Vagina (tissue), 2 donors: ENCODE measurements around the gene IRX3. TPM values are rescaled to one million over a fixed set of nuclear protein-coding genes. Genes with fewer than 3 reads are reported as not detected.

Source experiments
- DNase-seq, 2 donors: peaks; one replicate each; pipeline ENCODE4 v3.0.0-alpha.2; 2017; ENCODE audit errors: extremely low spot score in 2 of 2
- H3K27ac ChIP-seq: fragments of 200-600 bp; sonication (generic); one replicate; pipeline ENCODE4 v1.5.1; 2019
- H3K27me3 ChIP-seq: fragments of 200-600 bp; sonication (generic); one replicate; pipeline ENCODE4 v1.5.1; 2019
- H3K36me3 ChIP-seq, 2 donors: fragments of 200-600 bp; sonication (generic); one replicate each; pipeline ENCODE4 v1.5.1; 2017 to 2019
- H3K4me1 ChIP-seq: fragments of 200-600 bp; sonication (generic); one replicate; pipeline ENCODE4 v1.5.1; 2019
- H3K4me3 ChIP-seq, 2 donors: fragments of 200-600 bp; sonication (generic); 1 replicate in 1 of 2; 2 replicates in 1 of 2; pipeline ENCODE4 v1.5.1; 2016 to 2019
- H3K9me3 ChIP-seq: fragments of 200-600 bp; sonication (generic); one replicate; pipeline ENCODE4 v1.5.1; 2019
- CTCF ChIP-seq, 3 experiments: fragments of 450-650 bp in 2 of 3; fragments of 200-600 bp in 1 of 3; sonication (generic) in 1 of 3; IDR thresholded peaks; one replicate each; pipeline ENCODE4 v1.5.1; 2017 to 2019; ENCODE audit warnings: antibody characterized with exemption in 3 of 3, mild to moderate bottlenecking in 2 of 3, moderate library complexity in 2 of 3
- POLR2A ChIP-seq, 2 donors: fragments of 450-650 bp; IDR thresholded peaks; one replicate each; pipeline ENCODE4 v1.6.1; 2017; ENCODE audit warnings: antibody characterized with exemption in 2 of 2, mild to moderate bottlenecking in 2 of 2, moderate library complexity in 2 of 2
- POLR2AphosphoS5 ChIP-seq, 2 donors: sonication (generic); formaldehyde crosslinking; IDR thresholded peaks; one replicate each; pipeline ENCODE4 v1.9.0; 2017; ENCODE audit warnings: antibody characterized with exemption in 2 of 2, mild to moderate bottlenecking in 2 of 2, low read depth in 1 of 2; ENCODE audit not compliant: insufficient read depth in 1 of 2
- intact Hi-C: fragments of 100-400 bp; cut with DNase I; formaldehyde crosslinking; loops from one replicate; pipeline ENCODE4 v1.15.1; 2023
- total RNA-seq: library from RNA; depleted of rRNA; stranded (reverse); fragments of >200 nt; gene quantifications from one replicate; pipeline ENCODE4 v1.2.3, GENCODE V29; 2016

Gene IRX3
- total RNA-seq, 1 donor from 2014 or later = 16.5 TPM

GRCh38 chr16:54236773-54237172, 49.8 kb downstream of the IRX3 start:
- peaks cover 10% of the 10 kb centered on the region for H3K4me1 ChIP-seq
- no peak overlapping the region for H3K27ac ChIP-seq
- no peaks in the 10 kb centered on the region for H3K27me3 ChIP-seq
- intact Hi-C loops = no loop called here
- DNase-seq = no peak
- no peaks in the 10 kb centered on the region for H3K36me3 ChIP-seq
- no peaks in the 10 kb centered on the region for H3K9me3 ChIP-seq
- TF ChIP-seq CTCF (IDR thresholded peaks at IDR 0.05) = no peak
- TF ChIP-seq POLR2A (IDR thresholded peaks at IDR 0.05) = no peak
- TF ChIP-seq POLR2AphosphoS5 (IDR thresholded peaks at IDR 0.05; ENCODE audit: insufficient read depth in 1 of 2, low read depth in 1 of 2) = no peak
- no peak overlapping the region for H3K4me3 ChIP-seq

DNA sequence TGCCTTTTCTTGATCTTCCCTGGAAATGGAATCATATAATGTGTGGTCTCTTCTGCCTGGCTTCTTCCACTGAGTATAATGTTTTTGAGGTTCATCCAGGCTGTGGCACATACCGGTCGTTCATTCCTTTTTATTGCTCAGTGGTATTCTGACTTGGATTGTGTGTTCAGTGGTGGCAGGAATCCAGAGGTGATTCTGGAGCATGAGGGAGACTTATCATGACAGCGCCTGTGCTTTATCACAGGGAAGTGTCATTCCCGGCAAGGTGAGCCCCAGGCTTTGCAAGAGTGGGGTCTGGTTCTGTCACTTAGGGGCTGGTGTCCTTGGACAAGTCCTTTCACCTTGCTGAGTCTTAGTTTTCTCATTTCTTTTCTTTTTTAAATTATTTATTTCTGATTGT, 53.0 kb downstream of the IRX3 start:
- TF ChIP-seq POLR2AphosphoS5 (IDR thresholded peaks at IDR 0.05; ENCODE audit: insufficient read depth in 1 of 2, low read depth in 1 of 2) (no peak), POLR2A (IDR thresholded peaks at IDR 0.05) (no peak), CTCF (IDR thresholded peaks at IDR 0.05) (no peak)
- no peaks in the 10 kb centered on the region for H3K9me3 ChIP-seq
- no peak for DNase-seq
- no peaks in the 10 kb centered on the region for H3K4me1 ChIP-seq
- H3K4me3 ChIP-seq = no peak overlapping the region
- intact Hi-C loops = no loop called here
- H3K36me3 ChIP-seq = no peaks in the 10 kb centered on the region
- no peaks in the 10 kb centered on the region for H3K27me3 ChIP-seq
- H3K27ac ChIP-seq = no peak overlapping the region
